ENCODE data around the gene ZDHHC11.

DNA sequence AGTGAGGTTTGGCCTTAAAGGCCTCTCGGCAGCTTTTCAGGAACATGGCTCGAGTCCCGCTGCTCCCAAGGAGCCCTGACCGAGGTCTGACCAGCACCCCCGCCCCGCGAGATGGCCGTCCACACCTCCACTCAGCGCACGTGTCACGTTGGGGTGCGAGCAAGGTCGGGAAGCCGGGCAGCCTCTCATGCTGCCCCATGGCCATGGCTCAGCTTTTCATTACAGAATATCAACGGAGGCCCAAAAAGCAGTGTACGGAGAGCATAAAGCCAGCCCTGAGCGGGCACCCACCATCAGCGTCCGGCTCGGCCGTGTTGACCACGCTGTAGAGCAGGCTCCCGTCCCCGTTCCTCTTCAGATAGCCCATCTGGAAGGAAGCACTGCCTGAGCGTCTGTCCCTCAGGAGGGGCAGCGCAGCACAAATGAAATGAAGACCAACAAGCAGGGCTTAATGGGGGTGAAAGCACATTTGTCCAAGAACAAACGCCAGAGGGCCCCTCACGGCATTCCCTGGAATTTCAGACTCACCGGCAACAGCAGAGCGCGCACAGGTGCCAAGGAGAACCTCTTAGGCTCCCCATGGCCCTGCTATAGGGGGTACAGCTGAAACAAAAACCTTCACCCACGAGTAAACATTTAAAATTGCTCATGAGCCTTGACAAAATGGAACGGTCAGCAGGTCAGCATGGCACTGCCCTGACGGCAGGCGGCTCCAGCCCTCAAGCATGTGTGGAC, 30.2 kb upstream of the ZDHHC11 start:
- TF ChIP-seq, protein P1, sequence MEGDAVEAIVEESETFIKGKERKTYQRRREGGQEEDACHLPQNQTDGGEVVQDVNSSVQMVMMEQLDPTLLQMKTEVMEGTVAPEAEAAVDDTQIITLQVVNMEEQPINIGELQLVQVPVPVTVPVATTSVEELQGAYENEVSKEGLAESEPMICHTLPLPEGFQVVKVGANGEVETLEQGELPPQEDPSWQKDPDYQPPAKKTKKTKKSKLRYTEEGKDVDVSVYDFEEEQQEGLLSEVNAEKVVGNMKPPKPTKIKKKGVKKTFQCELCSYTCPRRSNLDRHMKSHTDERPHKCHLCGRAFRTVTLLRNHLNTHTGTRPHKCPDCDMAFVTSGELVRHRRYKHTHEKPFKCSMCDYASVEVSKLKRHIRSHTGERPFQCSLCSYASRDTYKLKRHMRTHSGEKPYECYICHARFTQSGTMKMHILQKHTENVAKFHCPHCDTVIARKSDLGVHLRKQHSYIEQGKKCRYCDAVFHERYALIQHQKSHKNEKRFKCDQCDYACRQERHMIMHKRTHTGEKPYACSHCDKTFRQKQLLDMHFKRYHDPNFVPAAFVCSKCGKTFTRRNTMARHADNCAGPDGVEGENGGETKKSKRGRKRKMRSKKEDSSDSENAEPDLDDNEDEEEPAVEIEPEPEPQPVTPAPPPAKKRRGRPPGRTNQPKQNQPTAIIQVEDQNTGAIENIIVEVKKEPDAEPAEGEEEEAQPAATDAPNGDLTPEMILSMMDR (IDR thresholded peaks at IDR 0.05): no peak
- no peak for TF ChIP-seq POLR2A (IDR thresholded peaks at IDR 0.05)

Data from esophagus squamous epithelium (tissue), 4 donors.